PC-3 (cell line): ENCODE measurements around the gene PARP11. TPM values are rescaled to one million over a fixed set of nuclear protein-coding genes. Genes with fewer than 3 reads are reported as not detected.

Source experiments
- ATAC-seq: fragments of 200-7000 bp; cut with Tn5 transposase; 2 replicates; pipeline ENCODE4 v1.9.1; 2020; ENCODE audit warnings: mild to moderate bottlenecking, moderate library complexity
- BruUV-seq: library from RNA; stranded (reverse); fragments of 400-500 nt; replicated peaks from 2 replicates; lab custom pipeline; 2021; lab: Mats Ljungman, UMichigan
- CTCF ChIA-PET: fragments of 300-600 bp; sonication (Branson Sonifier 250); formaldehyde crosslinking; loops from one replicate; lab custom pipeline; 2022; ENCODE audit warnings: antibody characterized with exemption; lab: Charles Lee
- POLR2A ChIA-PET: fragments of 300-600 bp; sonication (Branson Sonifier 250); formaldehyde crosslinking; loops from one replicate; lab custom pipeline; 2022; ENCODE audit warnings: antibody characterized with exemption; ENCODE audit not compliant: unreplicated experiment; lab: Charles Lee
- DNase-seq: peaks from one replicate; pipeline ENCODE4 v3.0.0-alpha.2; 2015
- H2AFZ ChIP-seq: fragments of 300-600 bp; sonication (generic); 2 replicates; pipeline ENCODE4 v1.6.0; 2016; ENCODE audit warnings: antibody characterized with exemption, low read length
- H3F3A ChIP-seq: fragments of 300-600 bp; sonication (generic); one replicate; pipeline ENCODE4 v1.6.0; 2017; ENCODE audit warnings: antibody characterized with exemption, low read length, control low read depth, mild to moderate bottlenecking; ENCODE audit not compliant: unreplicated experiment
- H3K27ac ChIP-seq: fragments of 300-600 bp; sonication (generic); 2 replicates; pipeline ENCODE4 v1.5.1; 2016; ENCODE audit warnings: mild to moderate bottlenecking, low read length
- H3K27me3 ChIP-seq: fragments of 300-600 bp; sonication (generic); 2 replicates; pipeline ENCODE4 v1.6.1; 2016; ENCODE audit warnings: low read length, mixed read lengths
- H3K36me3 ChIP-seq: fragments of 300-600 bp; sonication (generic); 2 replicates; pipeline ENCODE4 v1.6.1; 2016; ENCODE audit warnings: low read depth, mixed run types, low read length, mixed read lengths
- H3K4me1 ChIP-seq: fragments of 300-600 bp; sonication (generic); 2 replicates; pipeline ENCODE4 v1.5.1; 2016; ENCODE audit warnings: low read length; ENCODE audit not compliant: insufficient read depth
- H3K4me2 ChIP-seq: fragments of 300-600 bp; sonication (generic); 2 replicates; pipeline ENCODE4 v1.6.0; 2016; ENCODE audit warnings: low read length
- H3K4me3 ChIP-seq: fragments of 300-600 bp; sonication (generic); 2 replicates; pipeline ENCODE4 v1.5.1; 2016; ENCODE audit warnings: mild to moderate bottlenecking, low read length, mixed read lengths
- H3K79me2 ChIP-seq: fragments of 300-600 bp; sonication (generic); 2 replicates; pipeline ENCODE4 v1.6.1; 2017; ENCODE audit warnings: low read length, mixed read lengths
- H3K9ac ChIP-seq: fragments of 300-600 bp; sonication (generic); 2 replicates; pipeline ENCODE4 v1.6.0; 2016; ENCODE audit warnings: mild to moderate bottlenecking, low read length
- H3K9me2 ChIP-seq: fragments of 300-600 bp; sonication (generic); replicated peaks from 2 replicates; pipeline ENCODE4 v1.6.1; 2016; ENCODE audit warnings: mixed run types, low read length, mixed read lengths
- H3K9me3 ChIP-seq: fragments of 300-600 bp; sonication (generic); 2 replicates; pipeline ENCODE4 v1.6.1; 2016; ENCODE audit warnings: low read length, mixed read lengths
- H4K20me1 ChIP-seq: fragments of 300-600 bp; sonication (generic); 2 replicates; pipeline ENCODE4 v1.6.1; 2016; ENCODE audit warnings: low read length, mixed read lengths
- CTCF ChIP-seq: fragments of 300-600 bp; sonication (generic); conservative IDR thresholded peaks from 2 replicates; pipeline ENCODE4 v1.5.1; 2017; ENCODE audit warnings: antibody characterized with exemption, low read depth, mild to moderate bottlenecking, low read length
- EZH2 ChIP-seq: fragments of 300-600 bp; sonication (generic); IDR thresholded peaks from one replicate; pipeline ENCODE4 v1.6.1; 2017; ENCODE audit warnings: antibody characterized with exemption, mild to moderate bottlenecking, low read length; ENCODE audit not compliant: unreplicated experiment
- EZH2phosphoT487 ChIP-seq: fragments of 300-600 bp; sonication (generic); IDR thresholded peaks from 2 replicates; pipeline ENCODE4 v1.6.1; 2018; ENCODE audit warnings: mild to moderate bottlenecking, antibody characterized with exemption, low read length, borderline replicate concordance
- intact Hi-C: fragments of 100-400 bp; cut with micrococcal nuclease; formaldehyde crosslinking; loops from 2 replicates; pipeline ENCODE4 v1.9.0; 2023
- total RNA-seq: library from RNA; depleted of rRNA; stranded (reverse); fragments of >200 nt; gene quantifications from 2 replicates; pipeline ENCODE4 v1.2.3, GENCODE V29; 2014

The PARP11 gene
- total RNA-seq, 1 experiment from 2014 or later = 2.2 TPM

GRCh38 chr12:3898756-3899155, 25.6 kb upstream of the PARP11 start:
- CTCF ChIA-PET = no interaction called here
- H2AFZ ChIP-seq = no peak overlapping the region

GRCh38 chr12:3897371-3897971, 24.3 kb upstream of the PARP11 start:
- Histone ChIP-seq H3K27me3 (peaks cover 62% of the 10 kb centered on the region), H3K9me3 (no peaks in the 10 kb centered on the region), H3K9ac (no peak overlapping the region), H2AFZ (no peak overlapping the region), H3K27ac (no peak overlapping the region), H4K20me1 (no peaks in the 10 kb centered on the region), H3F3A (no peaks in the 10 kb centered on the region), H3K79me2 (no peaks in the 10 kb centered on the region), H3K4me2 (no peak overlapping the region), H3K4me1 (no peaks in the 10 kb centered on the region), H3K9me2 (no peaks in the 10 kb centered on the region), H3K4me3 (no peak overlapping the region), H3K36me3 (no peaks in the 10 kb centered on the region)
- intact Hi-C loops = no loop called here
- ChIA-PET CTCF (no interaction called here), POLR2A (no interaction called here)
- ATAC-seq (no peak), DNase-seq (no peak)
- no TSS peak for BruUV-seq
- no peak for TF ChIP-seq EZH2phosphoT487
- no peak for TF ChIP-seq CTCF
- no peak for TF ChIP-seq EZH2

More at GRCh38 chr12:3898756-3899155, 25.6 kb upstream of the PARP11 start:
- Histone ChIP-seq H3K27me3 (peaks cover 70% of the 10 kb centered on the region), H4K20me1 (no peaks in the 10 kb centered on the region), H3F3A (no peaks in the 10 kb centered on the region), H3K9ac (no peak overlapping the region), H3K4me1 (no peaks in the 10 kb centered on the region), H3K9me2 (no peaks in the 10 kb centered on the region), H3K4me3 (no peak overlapping the region), H3K27ac (no peak overlapping the region), H3K79me2 (no peaks in the 10 kb centered on the region), H3K9me3 (no peaks in the 10 kb centered on the region), H3K4me2 (no peak overlapping the region), H3K36me3 (no peaks in the 10 kb centered on the region)
- ATAC-seq (no peak), DNase-seq (no peak)
- POLR2A ChIA-PET = no interaction called here
- intact Hi-C loops = no loop called here
- no TSS peak for BruUV-seq
- TF ChIP-seq CTCF (no peak), EZH2phosphoT487 (no peak), EZH2 (no peak)

GRCh38 chr12:3896801-3897351, 23.7 kb upstream of the PARP11 start:
- H3K36me3 ChIP-seq = no peaks in the 10 kb centered on the region
- H3K79me2 ChIP-seq = no peaks in the 10 kb centered on the region
- no peak overlapping the region for H3K27ac ChIP-seq
- no TSS peak for BruUV-seq
- DNase-seq (no peak), ATAC-seq (no peak)
- intact Hi-C loops = no loop called here
- POLR2A ChIA-PET = no interaction called here
- H3K4me3 ChIP-seq = no peak overlapping the region
- H3K4me2 ChIP-seq = no peak overlapping the region
- H3K4me1 ChIP-seq = no peaks in the 10 kb centered on the region
- no peaks in the 10 kb centered on the region for H3K9me3 ChIP-seq
- TF ChIP-seq EZH2phosphoT487 = no peak
- TF ChIP-seq CTCF = no peak
- TF ChIP-seq EZH2 = no peak
- CTCF ChIA-PET = no interaction called here
- no peak overlapping the region for H3K9ac ChIP-seq
- H4K20me1 ChIP-seq = no peaks in the 10 kb centered on the region
- H3K9me2 ChIP-seq = no peaks in the 10 kb centered on the region
- no peak overlapping the region for H2AFZ ChIP-seq
- peaks cover 62% of the 10 kb centered on the region for H3K27me3 ChIP-seq
- H3F3A ChIP-seq = no peaks in the 10 kb centered on the region
